Fibroblast of pulmonary artery (primary cell): Measurements from ENCODE around the gene NEB.

Source experiments
- DNase-seq: peaks from one replicate; pipeline ENCODE4 v3.0.0-alpha.2; 2010; ENCODE audit warnings: low read depth
- H3K4me3 ChIP-seq: replicated peaks from 2 replicates; pipeline ENCODE4 v1.5.1; 2011; ENCODE audit warnings: low read depth, mild to moderate bottlenecking, control low read depth, low read length, moderate library complexity
- TF ChIP-seq, protein P1 (sequence below): IDR thresholded peaks from 2 replicates; pipeline ENCODE4 v1.5.1; 2011; ENCODE audit warnings: mild to moderate bottlenecking, control low read depth, low read length, inconsistent platforms; ENCODE audit errors: missing control alignments

Gene NEB

GRCh38 chr2:151720521-151720920, 13.8 kb downstream of the NEB start:
- H3K4me3 ChIP-seq: no peak overlapping the region
- no peak for DNase-seq
- TF ChIP-seq, protein P1, sequence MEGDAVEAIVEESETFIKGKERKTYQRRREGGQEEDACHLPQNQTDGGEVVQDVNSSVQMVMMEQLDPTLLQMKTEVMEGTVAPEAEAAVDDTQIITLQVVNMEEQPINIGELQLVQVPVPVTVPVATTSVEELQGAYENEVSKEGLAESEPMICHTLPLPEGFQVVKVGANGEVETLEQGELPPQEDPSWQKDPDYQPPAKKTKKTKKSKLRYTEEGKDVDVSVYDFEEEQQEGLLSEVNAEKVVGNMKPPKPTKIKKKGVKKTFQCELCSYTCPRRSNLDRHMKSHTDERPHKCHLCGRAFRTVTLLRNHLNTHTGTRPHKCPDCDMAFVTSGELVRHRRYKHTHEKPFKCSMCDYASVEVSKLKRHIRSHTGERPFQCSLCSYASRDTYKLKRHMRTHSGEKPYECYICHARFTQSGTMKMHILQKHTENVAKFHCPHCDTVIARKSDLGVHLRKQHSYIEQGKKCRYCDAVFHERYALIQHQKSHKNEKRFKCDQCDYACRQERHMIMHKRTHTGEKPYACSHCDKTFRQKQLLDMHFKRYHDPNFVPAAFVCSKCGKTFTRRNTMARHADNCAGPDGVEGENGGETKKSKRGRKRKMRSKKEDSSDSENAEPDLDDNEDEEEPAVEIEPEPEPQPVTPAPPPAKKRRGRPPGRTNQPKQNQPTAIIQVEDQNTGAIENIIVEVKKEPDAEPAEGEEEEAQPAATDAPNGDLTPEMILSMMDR: no peak

DNA sequence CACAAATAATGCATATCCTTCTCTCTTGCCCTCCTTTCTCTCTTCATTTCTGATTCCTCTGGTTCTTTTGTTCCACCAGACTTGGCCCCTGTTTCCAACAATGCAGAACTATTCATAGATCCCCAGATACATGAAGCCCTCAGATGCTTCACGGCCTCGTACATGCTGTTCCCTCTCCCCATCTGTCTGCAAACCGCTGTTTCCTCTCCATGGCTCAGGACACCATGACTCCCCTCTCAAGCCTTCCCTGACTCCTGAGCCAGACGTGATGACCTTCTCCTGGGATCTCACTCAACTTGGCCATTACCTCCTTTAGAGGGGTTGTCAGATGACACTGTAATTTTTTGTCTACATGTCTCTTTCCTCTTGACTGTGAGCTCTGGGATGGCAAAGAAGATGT, 15.5 kb downstream of the NEB start:
- TF ChIP-seq, protein P1: no peak
- DNase-seq: no peak
- no peak overlapping the region for H3K4me3 ChIP-seq

DNA sequence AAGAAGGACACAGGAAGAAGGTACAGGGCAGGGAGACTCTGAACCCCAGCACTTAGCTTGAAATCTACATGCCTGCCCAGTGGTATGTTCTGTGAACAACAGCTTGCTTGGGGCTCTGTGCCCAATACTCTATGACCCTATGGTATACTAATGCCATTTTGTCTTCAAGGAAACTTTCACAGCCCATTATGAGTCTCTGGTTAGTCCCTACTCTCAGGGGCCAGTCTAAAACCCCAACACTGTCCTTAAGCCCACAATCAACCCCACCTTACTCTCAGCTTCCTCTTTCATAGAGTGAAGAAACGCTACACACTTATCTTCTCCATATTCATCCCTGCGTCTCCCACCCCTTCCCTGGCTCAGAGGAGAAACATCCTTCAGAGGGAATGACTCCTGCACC, 16.0 kb downstream of the NEB start:
- H3K4me3 ChIP-seq: no peak overlapping the region
- no peak for DNase-seq
- TF ChIP-seq, protein P1: no peak

DNA sequence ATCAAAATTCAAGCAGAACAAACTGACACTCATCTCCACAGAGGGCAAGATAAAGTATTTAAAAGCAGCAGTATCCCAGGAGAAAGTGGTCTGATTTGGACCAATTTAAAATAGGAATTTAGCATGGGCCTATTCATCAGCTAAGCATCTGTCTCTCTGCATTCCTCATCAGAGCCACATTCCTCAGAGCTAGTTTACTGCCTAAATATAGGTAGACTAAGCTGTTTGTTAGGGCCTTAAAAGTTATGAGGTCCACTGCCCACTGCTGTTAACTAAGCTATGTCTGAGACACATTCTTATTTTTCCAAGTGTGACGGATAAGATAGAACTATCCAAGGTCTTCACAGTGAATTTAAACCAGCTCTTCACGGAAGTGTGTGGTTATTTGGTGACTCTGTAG, 17.6 kb downstream of the NEB start:
- no peak for DNase-seq
- TF ChIP-seq, protein P1: no peak
- H3K4me3 ChIP-seq: no peak overlapping the region

GRCh38 chr2:151713291-151713903, 20.9 kb downstream of the NEB start:
- no peak overlapping the region for H3K4me3 ChIP-seq
- DNase-seq: no peak
- TF ChIP-seq, protein P1: no peak

- no peak for DNase-seq
- H3K4me3 ChIP-seq: no peak overlapping the region
- TF ChIP-seq, protein P1: no peak
These were observed 23.3 kb downstream of the NEB start for GRCh38 chr2:151711025-151711424.

GRCh38 chr2:151708788-151709187, 25.5 kb downstream of the NEB start:
- H3K4me3 ChIP-seq: no peak overlapping the region
- DNase-seq: no peak
- TF ChIP-seq, protein P1: no peak
